ENCODE results near the gene MLN. TPM values are rescaled to one million over a fixed set of nuclear protein-coding genes. Genes with fewer than 3 reads are reported as not detected.

The MLN gene
- polyA plus RNA-seq, 1 of the 3 experiments (the other 2 are of a cell fraction), result not detected

DNA sequence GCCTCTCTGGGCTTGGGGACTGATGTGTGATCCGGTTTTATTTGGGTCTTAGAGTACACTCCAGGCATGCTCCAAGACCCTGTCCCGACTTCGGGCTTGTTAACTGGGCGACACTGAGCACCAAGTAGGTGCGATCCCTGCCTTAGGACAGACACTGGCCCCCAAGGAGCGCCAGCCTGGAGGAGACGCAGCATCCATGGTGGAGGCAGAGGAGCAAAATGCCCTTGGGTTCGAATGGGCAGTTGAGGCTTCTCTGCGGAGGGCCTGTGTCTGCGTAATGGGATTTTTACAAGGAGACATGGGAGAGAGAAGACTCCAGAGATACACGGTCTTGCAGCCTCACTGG lies 14.3 kb downstream of the MLN start:
- peak overlapping the region; percentile 96 for H2AFZ ChIP-seq (ENCODE audit: low read depth)
- H3K4me3 ChIP-seq (ENCODE audit: low read depth in 2 of 2, low read length in 1 of 2), result peak overlapping the region; percentile 80 to 88; a peak in 3 of 4 replicates
- no peaks in the 10 kb centered on the region for H3K9me2 ChIP-seq
- peaks cover 53% of the 10 kb centered on the region for H3K79me2 ChIP-seq (ENCODE audit: insufficient read depth)
- H3K27ac ChIP-seq (ENCODE audit: low read depth in 2 of 2, low read length in 1 of 2), result peak overlapping the region; percentile 28 to 32; a peak in 2 of 4 replicates
- peaks cover 28% of the 10 kb centered on the region for H4K20me1 ChIP-seq (ENCODE audit: insufficient read depth)
- H3K4me1 ChIP-seq (ENCODE audit: control insufficient read depth in 1 of 2, insufficient read depth in 2 of 2, low read depth in 1 of 2, low read length in 1 of 2), result peaks cover 29 to 34% of the 10 kb centered on the region in 2 experiments
- no peak for TF ChIP-seq RAD21 (IDR thresholded peaks at IDR 0.05; ENCODE audit: low read length)
- no peak for TF ChIP-seq FOXJ3 (CRISPR knock-in tag; IDR thresholded peaks at IDR 0.05)
- no peak for TF ChIP-seq RFX5 (IDR thresholded peaks at IDR 0.05; ENCODE audit: low read length)
- TF ChIP-seq JUND (IDR thresholded peaks at IDR 0.05), result no peak
- no peak for TF ChIP-seq POLR2AphosphoS5 (IDR thresholded peaks at IDR 0.05; ENCODE audit: low read depth, low read length)
- no peak for TF ChIP-seq RCOR1 (IDR thresholded peaks at IDR 0.05; ENCODE audit: low read length)
- no peak for TF ChIP-seq TEAD4 (IDR thresholded peaks at IDR 0.05; ENCODE audit: borderline replicate concordance, insufficient read depth)
- TF ChIP-seq SIN3A (IDR thresholded peaks at IDR 0.05; ENCODE audit: borderline replicate concordance, low read depth, low read length), result no peak
- TF ChIP-seq, protein P1, sequence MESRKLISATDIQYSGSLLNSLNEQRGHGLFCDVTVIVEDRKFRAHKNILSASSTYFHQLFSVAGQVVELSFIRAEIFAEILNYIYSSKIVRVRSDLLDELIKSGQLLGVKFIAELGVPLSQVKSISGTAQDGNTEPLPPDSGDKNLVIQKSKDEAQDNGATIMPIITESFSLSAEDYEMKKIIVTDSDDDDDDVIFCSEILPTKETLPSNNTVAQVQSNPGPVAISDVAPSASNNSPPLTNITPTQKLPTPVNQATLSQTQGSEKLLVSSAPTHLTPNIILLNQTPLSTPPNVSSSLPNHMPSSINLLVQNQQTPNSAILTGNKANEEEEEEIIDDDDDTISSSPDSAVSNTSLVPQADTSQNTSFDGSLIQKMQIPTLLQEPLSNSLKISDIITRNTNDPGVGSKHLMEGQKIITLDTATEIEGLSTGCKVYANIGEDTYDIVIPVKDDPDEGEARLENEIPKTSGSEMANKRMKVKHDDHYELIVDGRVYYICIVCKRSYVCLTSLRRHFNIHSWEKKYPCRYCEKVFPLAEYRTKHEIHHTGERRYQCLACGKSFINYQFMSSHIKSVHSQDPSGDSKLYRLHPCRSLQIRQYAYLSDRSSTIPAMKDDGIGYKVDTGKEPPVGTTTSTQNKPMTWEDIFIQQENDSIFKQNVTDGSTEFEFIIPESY (IDR thresholded peaks at IDR 0.05; ENCODE audit: borderline replicate concordance, low read depth), result no peak
- TF ChIP-seq GABPA (IDR thresholded peaks at IDR 0.05; ENCODE audit: low read depth), result no peak
- no peak for TF ChIP-seq SMC3 (IDR thresholded peaks at IDR 0.05; ENCODE audit: low read depth, low read length)
- TF ChIP-seq ELF1 (IDR thresholded peaks at IDR 0.05), result no peak
- TF ChIP-seq FOXM1 (IDR thresholded peaks at IDR 0.05; ENCODE audit: low read depth), result no peak
- TF ChIP-seq, protein P2, sequence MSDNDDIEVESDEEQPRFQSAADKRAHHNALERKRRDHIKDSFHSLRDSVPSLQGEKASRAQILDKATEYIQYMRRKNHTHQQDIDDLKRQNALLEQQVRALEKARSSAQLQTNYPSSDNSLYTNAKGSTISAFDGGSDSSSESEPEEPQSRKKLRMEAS (IDR thresholded peaks at IDR 0.05; ENCODE audit: low read depth), result no peak
- TF ChIP-seq, protein P3, sequence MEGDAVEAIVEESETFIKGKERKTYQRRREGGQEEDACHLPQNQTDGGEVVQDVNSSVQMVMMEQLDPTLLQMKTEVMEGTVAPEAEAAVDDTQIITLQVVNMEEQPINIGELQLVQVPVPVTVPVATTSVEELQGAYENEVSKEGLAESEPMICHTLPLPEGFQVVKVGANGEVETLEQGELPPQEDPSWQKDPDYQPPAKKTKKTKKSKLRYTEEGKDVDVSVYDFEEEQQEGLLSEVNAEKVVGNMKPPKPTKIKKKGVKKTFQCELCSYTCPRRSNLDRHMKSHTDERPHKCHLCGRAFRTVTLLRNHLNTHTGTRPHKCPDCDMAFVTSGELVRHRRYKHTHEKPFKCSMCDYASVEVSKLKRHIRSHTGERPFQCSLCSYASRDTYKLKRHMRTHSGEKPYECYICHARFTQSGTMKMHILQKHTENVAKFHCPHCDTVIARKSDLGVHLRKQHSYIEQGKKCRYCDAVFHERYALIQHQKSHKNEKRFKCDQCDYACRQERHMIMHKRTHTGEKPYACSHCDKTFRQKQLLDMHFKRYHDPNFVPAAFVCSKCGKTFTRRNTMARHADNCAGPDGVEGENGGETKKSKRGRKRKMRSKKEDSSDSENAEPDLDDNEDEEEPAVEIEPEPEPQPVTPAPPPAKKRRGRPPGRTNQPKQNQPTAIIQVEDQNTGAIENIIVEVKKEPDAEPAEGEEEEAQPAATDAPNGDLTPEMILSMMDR (IDR thresholded peaks at IDR 0.05), result no peak
- TF ChIP-seq RXRA (IDR thresholded peaks at IDR 0.05; ENCODE audit: borderline replicate concordance, low read depth), result no peak
- TF ChIP-seq NRF1 (IDR thresholded peaks at IDR 0.05; ENCODE audit: low read depth, low read length), result no peak
- TF ChIP-seq, protein P4, sequence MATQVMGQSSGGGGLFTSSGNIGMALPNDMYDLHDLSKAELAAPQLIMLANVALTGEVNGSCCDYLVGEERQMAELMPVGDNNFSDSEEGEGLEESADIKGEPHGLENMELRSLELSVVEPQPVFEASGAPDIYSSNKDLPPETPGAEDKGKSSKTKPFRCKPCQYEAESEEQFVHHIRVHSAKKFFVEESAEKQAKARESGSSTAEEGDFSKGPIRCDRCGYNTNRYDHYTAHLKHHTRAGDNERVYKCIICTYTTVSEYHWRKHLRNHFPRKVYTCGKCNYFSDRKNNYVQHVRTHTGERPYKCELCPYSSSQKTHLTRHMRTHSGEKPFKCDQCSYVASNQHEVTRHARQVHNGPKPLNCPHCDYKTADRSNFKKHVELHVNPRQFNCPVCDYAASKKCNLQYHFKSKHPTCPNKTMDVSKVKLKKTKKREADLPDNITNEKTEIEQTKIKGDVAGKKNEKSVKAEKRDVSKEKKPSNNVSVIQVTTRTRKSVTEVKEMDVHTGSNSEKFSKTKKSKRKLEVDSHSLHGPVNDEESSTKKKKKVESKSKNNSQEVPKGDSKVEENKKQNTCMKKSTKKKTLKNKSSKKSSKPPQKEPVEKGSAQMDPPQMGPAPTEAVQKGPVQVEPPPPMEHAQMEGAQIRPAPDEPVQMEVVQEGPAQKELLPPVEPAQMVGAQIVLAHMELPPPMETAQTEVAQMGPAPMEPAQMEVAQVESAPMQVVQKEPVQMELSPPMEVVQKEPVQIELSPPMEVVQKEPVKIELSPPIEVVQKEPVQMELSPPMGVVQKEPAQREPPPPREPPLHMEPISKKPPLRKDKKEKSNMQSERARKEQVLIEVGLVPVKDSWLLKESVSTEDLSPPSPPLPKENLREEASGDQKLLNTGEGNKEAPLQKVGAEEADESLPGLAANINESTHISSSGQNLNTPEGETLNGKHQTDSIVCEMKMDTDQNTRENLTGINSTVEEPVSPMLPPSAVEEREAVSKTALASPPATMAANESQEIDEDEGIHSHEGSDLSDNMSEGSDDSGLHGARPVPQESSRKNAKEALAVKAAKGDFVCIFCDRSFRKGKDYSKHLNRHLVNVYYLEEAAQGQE (IDR thresholded peaks at IDR 0.05; ENCODE audit: low read depth, low read length), result no peak
- TF ChIP-seq, protein P5, sequence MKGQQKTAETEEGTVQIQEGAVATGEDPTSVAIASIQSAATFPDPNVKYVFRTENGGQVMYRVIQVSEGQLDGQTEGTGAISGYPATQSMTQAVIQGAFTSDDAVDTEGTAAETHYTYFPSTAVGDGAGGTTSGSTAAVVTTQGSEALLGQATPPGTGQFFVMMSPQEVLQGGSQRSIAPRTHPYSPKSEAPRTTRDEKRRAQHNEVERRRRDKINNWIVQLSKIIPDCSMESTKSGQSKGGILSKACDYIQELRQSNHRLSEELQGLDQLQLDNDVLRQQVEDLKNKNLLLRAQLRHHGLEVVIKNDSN (IDR thresholded peaks at IDR 0.05; ENCODE audit: borderline replicate concordance, low read depth), result no peak
- H3K27me3 ChIP-seq (ENCODE audit: insufficient read depth), result no peaks in the 10 kb centered on the region
- POLR2A ChIA-PET, result no interaction called here
- H3F3A ChIP-seq (replicated peaks; ENCODE audit: insufficient read depth), result peaks cover 14% of the 10 kb centered on the region
- no peaks in the 10 kb centered on the region for H3K9me3 ChIP-seq
- WGBS (ENCODE audit: low lambda C conversion rate), result 91% methylated on average over 11 of the region's 11 CpGs
- CTCF ChIA-PET, result interaction anchor here (7.1 kb wide), 1 partner anchor 20 kb away, joined by 53 read pairs; no protein-coding TSS in a partner anchor
- DNase-seq, result no peak
- H3K36me3 ChIP-seq (replicated peaks in 1 of 2; ENCODE audit: control insufficient read depth in 1 of 2, insufficient read depth in 2 of 2, low read length in 1 of 2), result peaks cover 13 to 19% of the 10 kb centered on the region in 2 experiments
- H3K4me2 ChIP-seq, result peak overlapping the region; percentile 70
- peak overlapping the region; percentile 92; the same call in 1 of the 2 replicates for H3K9ac ChIP-seq

All from SK-N-SH (cell line).